ENCODE data around the gene ZFHX3. TPM values are rescaled to one million over a fixed set of nuclear protein-coding genes. Genes with fewer than 3 reads are reported as not detected.

ZFHX3 gene
- polyA plus RNA-seq, 1 donor from 2014 or later, result 26.4 TPM

DNA sequence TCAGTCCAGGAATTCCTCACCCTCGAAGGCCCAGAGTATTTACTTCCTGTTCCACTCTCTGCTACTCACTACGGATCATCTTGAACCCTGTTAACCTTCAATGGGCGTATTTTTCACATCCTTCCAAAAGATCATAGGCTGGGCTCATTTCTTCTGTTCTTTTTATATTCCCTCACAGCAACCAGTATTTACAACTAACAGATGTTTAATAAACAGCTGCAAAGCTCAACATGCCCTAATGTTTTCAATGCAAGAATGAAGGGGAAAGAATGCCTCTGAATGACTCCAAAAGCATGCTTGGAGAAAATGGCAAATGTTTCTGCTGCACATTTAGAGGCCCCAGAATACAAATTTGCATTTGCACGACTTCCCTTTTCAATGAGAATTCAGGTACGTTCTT is 174.9 kb downstream of the ZFHX3 start:
- Histone ChIP-seq H3F3A (ENCODE audit: insufficient read depth, low read length, poor library complexity, severe bottlenecking) (no peaks in the 10 kb centered on the region), H3K4me3 (ENCODE audit: low read length) (no peak overlapping the region)

DNA sequence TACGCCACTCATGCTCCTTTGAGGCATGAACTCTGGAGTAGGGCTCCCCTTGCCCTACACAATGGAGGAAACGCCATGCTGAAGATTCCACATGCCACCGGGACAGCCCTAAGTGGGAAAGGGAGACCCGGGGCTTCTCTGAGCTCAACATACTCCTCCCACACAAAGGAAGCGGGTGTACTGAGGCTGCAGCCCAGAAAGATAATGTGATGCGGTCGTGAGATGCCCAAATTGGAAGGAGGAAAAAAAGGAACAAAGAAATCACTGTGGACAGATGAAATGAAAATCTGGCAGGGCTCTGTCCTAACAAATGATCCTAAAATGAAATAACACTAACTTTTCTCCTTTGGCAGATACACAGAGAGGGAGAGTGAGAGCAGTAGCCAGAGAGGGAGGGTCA is 182.1 kb downstream of the ZFHX3 start:
- Histone ChIP-seq H3K9me2 (ENCODE audit: insufficient read depth, low read length) (no peaks in the 10 kb centered on the region), H3K4me2 (ENCODE audit: low read length) (no peak overlapping the region), H3K9me3 (ENCODE audit: low read length) (no peaks in the 10 kb centered on the region), H3F3A (ENCODE audit: insufficient read depth, low read length, poor library complexity, severe bottlenecking) (peaks cover 5% of the 10 kb centered on the region), H4K20me1 (ENCODE audit: insufficient read depth) (peaks cover 14% of the 10 kb centered on the region), H3K79me2 (replicated peaks; ENCODE audit: insufficient read depth, low read length) (peaks cover 91% of the 10 kb centered on the region), H3K4me3 (ENCODE audit: low read length) (no peak overlapping the region), H3K27ac (ENCODE audit: low read length) (no peak overlapping the region), H2AFZ (ENCODE audit: low read depth, low read length) (no peak overlapping the region), H3K27me3 (ENCODE audit: insufficient read depth, low read depth, low read length) (no peaks in the 10 kb centered on the region), H3K36me3 (ENCODE audit: insufficient read depth, low read length) (peaks cover 6% of the 10 kb centered on the region), H3K9ac (ENCODE audit: low read length) (no peak overlapping the region)
- TF ChIP-seq EP300 (conservative IDR thresholded peaks at IDR 0.05; ENCODE audit: poor library complexity, severe bottlenecking), result no peak
- no peak for TF ChIP-seq EZH2 (IDR thresholded peaks at IDR 0.05; ENCODE audit: borderline replicate concordance, insufficient read depth, low read length, poor library complexity, severe bottlenecking)

More for the DNA sequence above, 174.9 kb downstream of the ZFHX3 start:
- H3K36me3 ChIP-seq (ENCODE audit: insufficient read depth, low read length), result no peaks in the 10 kb centered on the region
- no peaks in the 10 kb centered on the region for H3K9me3 ChIP-seq (ENCODE audit: low read length)
- TF ChIP-seq, protein P1, sequence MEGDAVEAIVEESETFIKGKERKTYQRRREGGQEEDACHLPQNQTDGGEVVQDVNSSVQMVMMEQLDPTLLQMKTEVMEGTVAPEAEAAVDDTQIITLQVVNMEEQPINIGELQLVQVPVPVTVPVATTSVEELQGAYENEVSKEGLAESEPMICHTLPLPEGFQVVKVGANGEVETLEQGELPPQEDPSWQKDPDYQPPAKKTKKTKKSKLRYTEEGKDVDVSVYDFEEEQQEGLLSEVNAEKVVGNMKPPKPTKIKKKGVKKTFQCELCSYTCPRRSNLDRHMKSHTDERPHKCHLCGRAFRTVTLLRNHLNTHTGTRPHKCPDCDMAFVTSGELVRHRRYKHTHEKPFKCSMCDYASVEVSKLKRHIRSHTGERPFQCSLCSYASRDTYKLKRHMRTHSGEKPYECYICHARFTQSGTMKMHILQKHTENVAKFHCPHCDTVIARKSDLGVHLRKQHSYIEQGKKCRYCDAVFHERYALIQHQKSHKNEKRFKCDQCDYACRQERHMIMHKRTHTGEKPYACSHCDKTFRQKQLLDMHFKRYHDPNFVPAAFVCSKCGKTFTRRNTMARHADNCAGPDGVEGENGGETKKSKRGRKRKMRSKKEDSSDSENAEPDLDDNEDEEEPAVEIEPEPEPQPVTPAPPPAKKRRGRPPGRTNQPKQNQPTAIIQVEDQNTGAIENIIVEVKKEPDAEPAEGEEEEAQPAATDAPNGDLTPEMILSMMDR (IDR thresholded peaks at IDR 0.05; ENCODE audit: poor library complexity, severe bottlenecking), result no peak
- no peak for TF ChIP-seq EP300 (conservative IDR thresholded peaks at IDR 0.05; ENCODE audit: poor library complexity, severe bottlenecking)
- TF ChIP-seq MXI1 (conservative IDR thresholded peaks at IDR 0.05; ENCODE audit: poor library complexity, severe bottlenecking), result no peak
- TF ChIP-seq EZH2 (IDR thresholded peaks at IDR 0.05; ENCODE audit: borderline replicate concordance, insufficient read depth, low read length, poor library complexity, severe bottlenecking), result no peak
- no peak for TF ChIP-seq SMC3 (conservative IDR thresholded peaks at IDR 0.05; ENCODE audit: poor library complexity)
- no peak for TF ChIP-seq TAF1 (IDR thresholded peaks at IDR 0.05; ENCODE audit: low read depth)
- TF ChIP-seq POLR2AphosphoS5 (IDR thresholded peaks at IDR 0.05), result no peak
- TF ChIP-seq, protein P2, sequence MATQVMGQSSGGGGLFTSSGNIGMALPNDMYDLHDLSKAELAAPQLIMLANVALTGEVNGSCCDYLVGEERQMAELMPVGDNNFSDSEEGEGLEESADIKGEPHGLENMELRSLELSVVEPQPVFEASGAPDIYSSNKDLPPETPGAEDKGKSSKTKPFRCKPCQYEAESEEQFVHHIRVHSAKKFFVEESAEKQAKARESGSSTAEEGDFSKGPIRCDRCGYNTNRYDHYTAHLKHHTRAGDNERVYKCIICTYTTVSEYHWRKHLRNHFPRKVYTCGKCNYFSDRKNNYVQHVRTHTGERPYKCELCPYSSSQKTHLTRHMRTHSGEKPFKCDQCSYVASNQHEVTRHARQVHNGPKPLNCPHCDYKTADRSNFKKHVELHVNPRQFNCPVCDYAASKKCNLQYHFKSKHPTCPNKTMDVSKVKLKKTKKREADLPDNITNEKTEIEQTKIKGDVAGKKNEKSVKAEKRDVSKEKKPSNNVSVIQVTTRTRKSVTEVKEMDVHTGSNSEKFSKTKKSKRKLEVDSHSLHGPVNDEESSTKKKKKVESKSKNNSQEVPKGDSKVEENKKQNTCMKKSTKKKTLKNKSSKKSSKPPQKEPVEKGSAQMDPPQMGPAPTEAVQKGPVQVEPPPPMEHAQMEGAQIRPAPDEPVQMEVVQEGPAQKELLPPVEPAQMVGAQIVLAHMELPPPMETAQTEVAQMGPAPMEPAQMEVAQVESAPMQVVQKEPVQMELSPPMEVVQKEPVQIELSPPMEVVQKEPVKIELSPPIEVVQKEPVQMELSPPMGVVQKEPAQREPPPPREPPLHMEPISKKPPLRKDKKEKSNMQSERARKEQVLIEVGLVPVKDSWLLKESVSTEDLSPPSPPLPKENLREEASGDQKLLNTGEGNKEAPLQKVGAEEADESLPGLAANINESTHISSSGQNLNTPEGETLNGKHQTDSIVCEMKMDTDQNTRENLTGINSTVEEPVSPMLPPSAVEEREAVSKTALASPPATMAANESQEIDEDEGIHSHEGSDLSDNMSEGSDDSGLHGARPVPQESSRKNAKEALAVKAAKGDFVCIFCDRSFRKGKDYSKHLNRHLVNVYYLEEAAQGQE (IDR thresholded peaks at IDR 0.05; ENCODE audit: borderline replicate concordance), result no peak
- no peak for TF ChIP-seq RAD21 (conservative IDR thresholded peaks at IDR 0.05)
- no peak overlapping the region for H3K4me2 ChIP-seq (ENCODE audit: low read length)
- H3K9me2 ChIP-seq (ENCODE audit: insufficient read depth, low read length), result no peaks in the 10 kb centered on the region
- peaks cover 85% of the 10 kb centered on the region for H3K79me2 ChIP-seq (replicated peaks; ENCODE audit: insufficient read depth, low read length)
- no peak overlapping the region for H2AFZ ChIP-seq (ENCODE audit: low read depth, low read length)
- no peaks in the 10 kb centered on the region for H3K27me3 ChIP-seq (ENCODE audit: insufficient read depth, low read depth, low read length)
- H3K9ac ChIP-seq (ENCODE audit: low read length), result no peak overlapping the region
- H4K20me1 ChIP-seq (ENCODE audit: insufficient read depth), result peaks cover 19% of the 10 kb centered on the region
- no peak overlapping the region for H3K27ac ChIP-seq (ENCODE audit: low read length)

All from neural cell (in vitro differentiated cells).